Measurements from ENCODE around the gene PHACTR1.

Gene PHACTR1

DNA sequence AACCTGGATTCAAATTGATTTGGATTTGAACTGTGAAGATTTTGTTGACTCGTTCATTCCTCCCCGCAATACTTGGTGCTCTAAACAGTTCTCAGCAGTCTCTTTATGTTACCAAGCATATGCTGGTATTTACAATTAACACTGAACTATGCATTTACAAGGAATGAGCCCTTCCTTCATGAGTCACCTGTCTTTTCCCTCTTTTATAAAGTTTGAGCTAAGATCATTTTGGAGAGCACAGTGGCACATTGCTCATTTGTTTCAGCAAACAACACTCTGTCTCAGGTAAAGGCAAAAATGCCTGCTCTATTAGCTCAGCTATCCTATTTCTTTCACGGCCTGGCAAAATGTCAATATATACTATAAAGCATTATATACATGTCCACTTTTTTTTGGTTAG is 285.4 kb downstream of the PHACTR1 start:
- DNase-seq: no peak

DNA sequence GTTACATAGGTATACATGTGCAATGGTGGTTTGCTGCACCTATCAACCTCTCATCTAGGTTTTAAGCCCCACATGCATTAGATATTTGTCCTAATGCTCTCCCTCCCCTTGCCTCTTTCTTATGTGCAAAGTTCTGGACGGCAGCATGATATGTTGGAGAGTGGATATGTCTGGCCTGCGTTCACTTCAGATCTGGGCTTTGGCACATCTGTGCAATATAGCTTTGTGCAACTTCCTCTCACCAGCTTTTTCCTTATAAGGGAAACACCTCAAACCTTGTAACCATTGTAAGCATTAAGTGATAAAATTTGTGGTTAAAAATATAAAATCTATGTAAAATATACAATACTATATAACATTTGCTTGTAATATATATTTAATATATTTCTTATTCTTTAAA is 288.0 kb downstream of the PHACTR1 start:
- no peak for DNase-seq

DNA sequence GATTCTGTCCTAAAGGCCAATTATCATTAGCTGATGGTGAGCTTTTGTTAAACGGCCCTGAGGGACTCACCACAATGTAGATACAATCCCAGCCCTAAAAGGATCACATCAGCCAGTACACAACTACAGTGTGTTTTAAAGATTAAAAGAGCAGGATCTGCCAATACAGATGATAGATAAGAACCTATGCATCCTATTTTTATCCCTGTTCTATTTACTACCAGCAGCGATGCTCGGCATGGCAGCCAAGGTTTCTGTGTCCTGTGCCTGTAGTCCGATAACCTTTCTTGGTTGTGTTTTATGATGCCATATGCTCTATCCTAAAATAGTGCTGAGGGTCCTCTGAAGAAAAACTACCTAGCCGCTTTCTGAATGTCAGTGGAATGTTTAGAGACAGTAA is 289.4 kb downstream of the PHACTR1 start:
- no peak for DNase-seq

DNA sequence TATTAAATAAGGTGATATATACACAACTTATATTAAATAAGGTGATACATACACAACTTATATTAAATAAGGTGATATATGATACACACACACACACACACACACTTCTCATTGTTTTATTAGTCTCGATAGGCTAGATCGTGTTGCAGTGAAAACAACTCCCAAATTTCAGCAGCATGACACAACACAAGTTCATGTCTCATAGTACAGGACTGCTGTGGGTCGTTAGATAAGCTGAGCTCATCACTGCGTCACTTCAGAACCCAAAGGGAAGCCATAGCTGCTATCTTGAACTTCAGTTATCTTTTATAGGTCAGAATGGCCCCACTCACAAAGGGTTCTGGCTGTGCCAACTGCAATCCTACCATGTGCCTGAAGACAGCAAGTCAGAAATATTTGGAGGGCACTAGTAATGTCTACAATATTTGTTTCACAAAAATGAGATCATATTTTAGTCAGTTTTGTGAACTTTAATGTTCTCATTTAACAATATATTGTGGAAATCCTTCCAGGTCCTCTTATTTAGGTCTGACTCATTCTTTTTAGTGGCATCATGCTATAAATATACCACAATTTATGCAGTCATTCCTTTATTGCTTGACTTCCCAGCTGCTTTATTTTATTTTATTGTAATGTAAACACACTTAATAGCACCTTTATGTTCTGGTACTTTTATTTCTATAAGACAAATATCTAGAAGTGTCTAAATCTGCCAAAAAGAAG is 290.2 kb downstream of the PHACTR1 start:
- no peak for DNase-seq

DNA sequence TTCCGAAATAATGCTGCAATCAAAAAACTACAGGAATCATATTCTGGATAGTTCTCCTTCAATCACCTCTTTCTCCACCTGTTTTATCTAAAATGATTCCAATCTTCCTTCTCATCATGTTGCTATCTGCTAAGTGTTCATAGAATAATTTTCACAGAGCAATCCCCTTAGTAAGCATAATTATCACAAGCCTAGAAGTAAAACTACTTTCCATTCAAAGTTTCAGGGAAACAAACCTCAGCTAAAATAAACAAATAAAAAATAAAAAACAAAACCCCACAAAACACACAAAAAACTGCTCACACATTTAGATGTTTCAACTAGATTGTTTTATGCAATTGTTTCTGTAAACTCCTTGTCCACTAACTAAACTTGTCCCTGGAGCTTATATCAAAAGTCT is 291.2 kb downstream of the PHACTR1 start:
- DNase-seq: no peak

DNA sequence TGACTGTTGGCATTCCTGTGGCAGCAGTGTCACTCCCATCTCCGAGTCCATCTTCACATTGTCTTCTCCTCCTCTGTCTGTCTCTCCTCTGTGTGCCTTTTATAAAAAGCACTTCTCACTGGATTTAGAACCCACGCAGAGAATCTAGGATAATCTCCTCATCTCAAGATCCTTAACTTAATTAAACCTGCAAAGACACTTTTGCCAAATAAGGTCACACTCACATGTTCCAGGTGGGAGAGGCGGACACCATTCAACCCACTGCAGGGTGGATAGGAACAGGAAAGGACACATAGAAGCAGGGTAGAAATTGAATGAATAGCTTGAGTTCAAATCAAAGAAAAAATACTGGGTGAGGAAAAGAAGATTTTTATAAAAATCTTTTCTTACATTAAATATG is 292.5 kb downstream of the PHACTR1 start:
- no peak for DNase-seq

DNA sequence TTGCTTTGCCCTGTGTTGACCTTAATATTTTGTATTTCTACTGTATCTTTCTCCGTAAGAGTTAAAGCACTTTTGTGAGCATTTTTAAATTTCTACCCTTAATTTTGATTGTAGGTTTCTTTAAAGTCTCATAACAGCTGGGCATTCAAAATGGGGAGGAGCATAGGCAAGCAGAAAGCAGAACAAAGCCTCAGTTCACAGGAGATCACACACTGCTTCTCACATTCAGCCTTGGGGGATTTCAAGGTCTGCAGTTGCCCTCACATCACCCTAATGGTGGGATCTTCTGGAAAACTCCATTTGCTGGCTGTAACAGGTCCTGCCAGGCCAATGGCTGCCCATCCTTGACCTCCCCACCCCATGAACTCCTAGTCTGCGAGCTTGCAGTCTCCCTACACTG is 292.9 kb downstream of the PHACTR1 start:
- no peak for DNase-seq

DNA sequence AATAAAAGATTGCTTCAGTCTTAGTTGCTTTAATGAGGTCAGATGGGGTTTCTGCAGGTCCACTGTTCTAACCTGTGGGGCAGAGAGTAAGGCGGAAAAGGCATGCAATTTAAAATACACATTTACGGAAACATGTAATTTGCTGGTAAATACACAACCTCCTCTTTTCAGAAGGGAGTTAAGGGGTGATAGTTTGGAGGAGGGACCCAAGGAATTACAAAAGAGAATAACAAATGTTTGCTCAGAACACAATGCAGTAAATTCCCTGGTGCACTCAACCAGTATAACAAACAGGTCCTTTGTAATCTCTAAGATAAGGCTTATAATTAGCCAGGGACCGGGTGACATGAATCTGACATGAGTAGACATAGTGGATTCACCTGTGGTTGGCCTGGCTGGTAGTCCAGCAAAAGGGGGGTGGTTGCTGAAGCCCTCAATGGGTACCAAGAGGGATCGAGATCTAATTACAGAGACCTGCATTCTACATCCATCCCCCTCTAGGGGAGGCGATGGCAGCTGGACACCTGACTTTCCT is 295.1 kb downstream of the PHACTR1 start:
- no peak for DNase-seq

DNA sequence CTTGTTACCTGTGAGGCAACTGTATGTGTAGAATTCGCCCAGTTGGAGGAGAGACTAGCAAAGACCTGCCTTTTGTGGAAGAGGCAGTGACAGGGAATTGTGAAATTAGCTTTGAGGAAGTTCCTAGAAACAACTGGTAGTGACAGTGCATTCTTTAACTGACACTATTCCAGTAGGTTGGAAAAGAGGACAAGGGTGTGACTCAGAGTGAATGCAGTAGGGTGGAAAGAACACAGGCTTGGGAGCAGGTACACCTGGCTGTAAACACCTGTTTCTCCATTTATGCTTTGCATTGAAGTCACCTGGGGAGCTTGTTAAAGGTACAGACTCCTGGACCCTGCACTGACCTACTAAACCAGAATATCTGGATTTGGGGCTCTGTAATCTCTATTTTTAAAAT is 295.7 kb downstream of the PHACTR1 start:
- no peak for DNase-seq

DNA sequence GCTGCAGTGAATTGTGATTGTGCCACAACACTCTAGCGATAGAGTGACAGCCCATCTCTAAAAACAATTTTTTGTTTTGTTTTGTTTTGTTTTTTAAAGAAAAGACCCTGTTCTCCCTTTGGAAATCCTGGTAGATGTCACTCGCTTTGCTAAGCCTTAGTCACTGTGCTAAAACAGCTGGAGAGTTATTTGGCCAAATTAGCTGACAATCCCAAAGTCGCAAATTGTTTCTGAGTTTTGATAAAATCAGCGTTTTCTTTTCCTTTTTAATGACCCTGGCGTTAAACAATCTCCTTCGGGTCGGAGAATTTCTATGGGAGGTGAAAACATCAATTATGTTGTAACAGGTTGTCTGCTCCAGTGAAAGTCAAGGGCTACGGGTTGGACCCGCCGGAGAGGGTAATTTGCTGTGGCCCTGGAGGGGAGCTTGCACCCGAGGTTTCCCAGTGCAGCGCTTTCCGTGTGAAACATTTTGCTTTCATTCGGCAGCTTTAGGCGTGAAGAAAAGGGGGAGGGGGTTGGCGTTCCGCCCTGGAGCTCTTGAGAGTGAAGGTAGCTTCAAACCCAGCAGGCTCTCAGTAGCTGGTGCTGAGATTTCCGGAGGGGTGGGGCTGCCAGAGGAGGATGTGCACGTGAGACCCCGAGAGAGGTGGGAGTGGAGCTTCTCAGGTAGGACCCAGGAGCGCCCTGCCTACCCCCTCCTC is 296.6 kb downstream of the PHACTR1 start:
- DNase-seq: no peak

DNA sequence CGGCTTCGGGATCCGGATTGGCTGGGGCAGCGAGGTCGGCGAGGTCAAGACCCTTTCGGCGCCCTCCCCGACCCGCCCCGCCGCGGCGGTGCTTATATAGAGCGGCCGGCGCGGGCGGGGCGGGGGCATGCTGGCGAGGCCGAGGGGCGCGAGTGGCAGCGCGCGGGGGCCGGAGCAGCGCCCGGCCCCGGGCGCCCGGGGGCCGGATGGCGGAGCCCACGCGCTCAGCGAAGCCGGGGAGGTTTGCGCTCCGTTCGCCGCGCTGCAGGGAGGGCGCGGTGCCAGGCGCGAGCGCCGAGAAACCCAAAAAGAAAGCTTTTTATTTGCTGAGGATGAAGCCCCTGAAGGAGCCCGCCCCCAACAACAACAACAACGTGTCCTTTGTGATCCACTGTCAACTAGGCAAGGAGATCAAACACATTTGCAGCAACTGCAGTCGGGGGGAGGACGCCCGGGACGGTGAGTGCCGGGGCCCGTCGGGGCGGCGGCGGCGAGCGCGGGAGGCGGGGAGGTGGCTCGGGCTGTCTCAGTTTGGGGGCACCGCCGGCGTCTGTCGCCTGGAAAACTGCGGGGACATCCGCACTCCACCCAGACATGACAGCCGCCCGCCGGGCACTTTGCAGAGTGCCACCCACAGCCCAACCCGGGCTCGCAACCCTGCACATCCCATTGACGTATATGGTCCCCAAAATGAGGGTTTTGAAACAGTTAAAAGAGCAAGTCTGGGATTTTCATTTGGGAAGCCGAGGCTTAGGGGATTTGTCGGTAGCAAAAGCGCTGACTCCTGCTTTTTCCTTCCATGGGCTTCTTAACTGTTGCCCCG is 297.3 kb downstream of the PHACTR1 start:
- no peak for DNase-seq

DNA sequence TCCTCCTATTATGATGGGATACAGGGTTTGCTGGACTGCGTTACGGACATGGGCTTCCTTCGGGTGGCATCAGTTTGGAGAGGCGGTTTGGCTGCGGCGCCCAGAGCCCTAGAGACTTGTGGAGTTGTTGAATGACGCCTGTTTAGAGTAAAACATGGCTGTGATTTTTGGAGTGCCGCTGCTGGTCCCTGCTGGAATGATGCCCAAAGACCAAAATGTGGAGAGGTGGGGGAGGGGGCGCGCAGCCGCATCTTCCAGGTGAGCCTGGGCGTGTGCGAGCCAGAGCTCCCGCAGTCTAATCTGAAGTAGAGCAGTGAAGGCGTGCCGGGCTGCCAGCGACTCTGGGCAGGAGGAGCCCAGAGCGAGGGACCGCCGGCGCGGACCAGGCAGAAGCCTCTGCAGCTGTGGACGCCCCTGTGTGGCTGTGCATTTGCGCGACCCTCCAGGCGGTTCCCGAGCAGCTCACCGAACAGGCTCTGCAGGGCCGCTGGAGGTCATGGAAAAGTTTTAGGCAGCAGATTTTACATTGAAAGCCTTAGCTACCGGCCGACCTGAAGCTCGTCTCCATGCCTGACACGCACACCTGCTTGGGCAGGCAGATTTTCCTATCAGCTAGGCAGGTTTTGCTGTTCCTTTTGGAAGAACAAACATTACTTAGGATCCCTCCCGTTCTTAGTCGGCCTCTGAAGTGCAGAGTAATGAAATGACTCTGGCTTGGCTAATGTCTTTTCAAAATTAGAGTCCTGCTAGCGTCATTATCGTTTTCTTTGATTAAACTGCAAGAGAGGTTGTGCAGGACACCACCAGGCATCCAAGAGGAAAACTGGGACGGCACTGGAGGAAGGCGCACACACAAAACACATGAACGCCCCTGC is 298.2 kb downstream of the PHACTR1 start:
- no peak for DNase-seq

DNA sequence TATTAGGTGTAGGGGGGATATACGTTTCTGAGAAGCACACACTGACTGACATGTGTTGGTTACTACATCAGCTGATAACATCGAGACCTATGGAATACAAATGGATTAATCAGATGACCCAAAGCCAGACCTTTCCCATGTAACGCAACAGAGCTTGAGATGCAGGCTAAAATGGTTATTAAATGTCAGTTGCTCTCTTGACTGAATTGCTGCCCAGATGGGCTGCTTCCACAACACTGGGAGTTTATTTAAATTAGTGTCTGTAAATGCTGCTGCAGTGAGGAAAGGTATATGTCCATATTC is 298.8 kb downstream of the PHACTR1 start:
- DNase-seq: no peak

DNA sequence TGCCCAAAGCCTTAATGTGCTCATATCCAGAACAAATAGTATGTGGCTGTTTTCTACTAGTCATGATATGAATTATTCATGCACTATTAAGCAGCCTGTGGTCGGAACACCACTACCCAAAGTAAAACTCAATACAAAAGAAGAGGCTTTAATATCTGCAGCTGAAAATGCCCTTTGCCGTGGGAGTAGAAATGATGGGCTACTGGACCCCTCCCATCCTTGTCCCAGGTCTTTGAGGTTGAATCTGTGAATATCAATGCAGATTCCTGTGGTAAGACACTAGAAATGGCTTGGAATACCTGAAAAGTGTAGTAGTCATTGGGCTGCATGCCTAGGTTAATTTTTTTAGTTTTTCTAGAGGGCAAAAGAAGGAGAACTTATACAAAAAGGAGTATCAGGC is 308.0 kb downstream of the PHACTR1 start:
- DNase-seq: no peak

DNA sequence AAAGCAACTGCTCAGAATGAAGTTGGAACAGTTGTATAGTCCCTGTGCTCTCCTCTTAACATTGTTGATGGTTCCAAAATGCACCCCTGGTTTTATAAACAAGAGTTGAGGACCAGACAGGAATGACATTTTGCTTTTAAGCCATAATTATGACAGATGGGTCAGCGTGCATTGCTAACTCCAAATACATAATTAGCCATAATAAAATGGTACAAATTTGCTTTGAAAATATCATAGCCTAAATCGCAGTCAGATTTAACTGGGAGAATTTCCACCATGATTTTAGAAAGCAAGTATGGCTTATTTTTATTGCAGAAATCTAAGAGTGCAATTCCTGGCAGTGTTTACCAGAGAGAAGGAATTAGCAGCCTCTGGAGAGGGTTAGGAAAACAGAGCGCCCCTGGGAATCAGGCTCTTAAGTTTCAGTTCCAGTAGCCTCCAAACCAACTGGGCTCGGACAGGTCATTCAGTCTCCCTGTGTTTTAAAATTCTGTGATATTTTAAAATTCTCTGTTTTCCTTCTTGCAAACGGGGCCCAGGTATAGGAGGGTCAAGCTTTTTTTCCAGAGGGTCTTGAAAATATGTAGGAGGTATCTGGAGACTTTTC is 309.4 kb downstream of the PHACTR1 start:
- DNase-seq: no peak

DNA sequence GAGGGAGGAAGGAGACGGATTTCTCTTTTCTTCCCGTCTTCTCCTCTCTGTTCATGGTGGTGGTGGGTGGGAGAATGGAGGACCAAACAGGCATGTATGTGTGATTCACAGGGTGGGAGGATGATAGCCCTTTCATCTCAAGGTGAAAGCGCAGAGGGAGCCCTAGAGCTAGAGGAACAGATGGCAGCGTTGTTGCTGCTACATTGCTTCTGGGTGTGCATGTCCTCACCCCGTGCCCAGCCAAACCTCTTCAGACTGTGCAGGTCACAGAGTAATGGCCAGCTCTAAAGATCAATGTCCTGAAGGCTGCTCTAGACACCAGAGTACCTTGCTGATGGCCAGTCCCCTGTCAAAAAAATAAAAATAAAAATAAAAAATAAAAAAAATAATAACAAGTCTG is 310.0 kb downstream of the PHACTR1 start:
- DNase-seq: peak; percentile 20 to 34

DNA sequence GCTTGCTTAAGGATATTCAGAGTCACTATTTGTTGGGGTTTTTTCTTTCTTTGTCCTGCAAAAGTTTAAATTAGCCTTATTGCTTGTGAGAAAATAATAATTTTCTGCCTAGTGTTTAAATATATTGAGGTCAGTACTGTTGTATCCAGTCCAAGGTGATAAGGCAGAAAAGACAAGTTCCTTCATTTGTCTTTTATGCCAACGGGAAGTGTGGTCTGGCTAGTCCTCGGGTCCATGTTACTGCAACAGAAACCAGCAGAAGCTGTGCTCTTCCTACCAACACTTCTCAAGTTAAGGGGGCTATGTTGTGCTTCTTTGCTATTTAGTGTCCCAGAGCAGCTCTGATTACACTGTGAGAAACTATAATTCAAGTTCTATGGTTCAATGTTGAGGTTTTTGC is 310.6 kb downstream of the PHACTR1 start:
- no peak for DNase-seq

DNA sequence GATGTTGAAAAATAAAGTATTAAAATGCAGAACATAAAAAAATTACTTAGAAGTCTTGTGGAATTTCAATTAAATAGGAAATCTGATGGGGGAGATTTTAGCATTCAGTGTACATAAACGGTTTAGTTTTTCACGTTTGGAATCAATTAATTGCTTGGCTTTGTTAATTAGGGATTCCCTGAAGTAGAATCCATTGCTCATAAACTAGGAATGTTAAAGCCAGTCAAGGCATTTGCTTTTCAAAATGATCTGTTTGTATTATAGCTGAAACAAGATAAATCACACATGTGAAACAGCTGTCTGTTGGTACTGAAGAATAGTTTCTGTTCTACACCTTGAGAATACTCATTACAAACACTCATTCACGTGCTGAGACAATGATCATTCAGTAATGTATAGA is 313.8 kb downstream of the PHACTR1 start:
- DNase-seq: no peak

DNA sequence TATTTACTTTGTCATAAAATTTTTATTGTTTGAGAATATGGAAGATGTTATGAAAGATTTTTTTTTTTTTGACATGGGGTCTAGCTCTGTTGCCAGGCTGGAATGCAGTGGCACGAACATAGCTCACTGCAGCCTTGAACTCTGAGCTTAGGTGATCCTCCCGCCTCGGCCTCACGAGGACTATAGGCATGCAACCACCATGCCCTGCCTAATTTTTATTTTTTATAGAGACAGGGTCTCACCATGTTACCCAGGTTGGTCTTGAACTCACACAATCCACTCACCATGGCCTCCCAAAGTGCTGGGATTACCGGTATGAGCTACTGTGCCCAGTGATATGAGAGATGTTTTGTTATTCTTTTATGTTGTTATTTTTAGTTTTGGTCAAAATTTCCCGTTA is 316.0 kb downstream of the PHACTR1 start:
- no peak for DNase-seq

DNA sequence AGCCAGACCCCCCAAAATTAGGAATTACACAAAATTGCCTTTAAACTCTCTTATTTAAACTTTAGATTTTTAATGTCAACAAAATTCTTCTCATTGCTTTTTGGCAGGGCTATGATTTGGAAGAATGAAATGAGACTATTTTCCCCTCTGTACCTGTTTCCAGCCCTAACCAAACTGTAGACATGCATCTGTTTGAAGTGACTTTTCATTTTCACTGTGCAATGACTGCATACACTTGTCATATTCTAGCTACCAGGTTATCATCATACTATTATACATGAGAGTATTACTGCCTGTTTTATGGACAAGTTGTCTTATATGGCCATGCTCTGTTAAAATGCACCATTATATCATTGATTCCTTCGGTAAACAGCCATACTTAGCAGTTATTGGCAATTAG is 316.6 kb downstream of the PHACTR1 start:
- no peak for DNase-seq

DNA sequence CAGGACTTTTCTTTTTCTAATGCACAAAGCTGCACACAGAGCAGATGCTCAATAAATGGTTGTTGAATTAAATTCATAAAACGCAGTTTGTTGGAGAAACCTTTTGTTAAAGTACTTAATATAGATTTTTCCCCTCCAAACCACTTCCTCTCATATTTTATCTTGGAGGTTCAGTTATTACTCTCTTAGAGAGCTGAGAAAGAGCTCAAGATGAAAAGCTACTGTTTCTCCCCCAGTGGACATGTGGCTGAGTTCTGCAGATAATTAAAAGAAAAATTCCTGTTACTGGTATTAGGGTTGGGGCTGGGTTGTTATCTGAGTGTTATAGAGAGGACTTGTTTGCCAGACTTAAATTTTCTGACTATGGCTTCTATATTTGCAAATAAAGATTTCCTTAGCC is 317.7 kb downstream of the PHACTR1 start:
- DNase-seq: no peak

DNA sequence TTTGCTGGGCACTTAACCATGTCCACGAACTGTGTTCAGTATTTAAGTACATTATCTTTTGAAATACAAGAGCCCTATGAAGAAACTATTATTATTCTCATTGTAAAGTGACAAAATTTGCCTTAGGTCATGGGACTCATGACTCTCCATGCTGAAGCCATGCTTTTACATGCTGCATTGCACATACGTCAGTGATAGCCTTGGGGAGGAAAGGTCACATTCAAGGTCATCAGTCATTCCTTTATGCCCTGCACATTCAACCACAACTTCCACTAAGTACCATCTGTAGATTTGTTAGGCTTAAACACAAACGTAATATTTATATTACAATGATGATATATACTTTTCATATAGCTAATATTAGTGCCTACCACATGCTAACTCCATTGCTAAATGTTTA is 319.0 kb downstream of the PHACTR1 start:
- DNase-seq: no peak
